ENCODE measurements around the gene ZNF385A.

ZNF385A gene

DNA sequence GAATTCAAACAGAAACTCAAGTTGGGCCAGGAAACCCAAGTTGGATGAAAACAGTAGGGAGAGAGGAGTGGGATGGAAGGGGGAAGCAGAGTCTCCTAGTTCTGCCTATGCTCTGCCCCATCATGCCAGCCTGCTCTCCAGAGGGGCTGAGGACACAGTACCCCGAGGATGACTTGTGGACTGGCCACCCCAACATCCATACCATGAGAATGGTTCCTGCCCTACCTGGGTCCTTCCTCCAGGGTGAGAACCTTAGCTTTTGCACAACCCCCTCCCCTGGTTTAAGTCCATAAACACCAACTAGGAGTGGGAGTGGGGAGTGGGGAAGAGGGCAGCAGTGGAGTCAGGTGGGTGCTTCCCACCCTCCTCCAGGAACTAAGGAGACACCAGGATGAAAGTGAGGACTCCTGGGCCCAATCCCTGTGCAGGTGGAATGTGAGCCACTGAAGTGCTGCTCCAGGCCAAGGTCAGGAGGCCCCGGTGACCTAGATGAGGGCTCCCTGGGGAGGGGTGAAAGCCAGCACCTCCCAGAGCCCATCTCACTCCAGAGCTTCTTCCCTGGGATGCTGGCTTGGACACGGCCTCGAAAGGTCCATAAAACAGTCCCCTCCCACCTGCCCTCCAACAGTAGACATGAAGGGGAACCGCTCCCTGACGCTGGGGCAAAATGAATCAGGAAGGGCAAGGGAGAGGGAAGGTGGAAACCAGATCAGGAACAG is 6.6 kb downstream of the ZNF385A start:
- TF ChIP-seq GATA3 (IDR thresholded peaks at IDR 0.05; ENCODE audit: low read depth, low read length), result no peak
- no peak for TF ChIP-seq GATA2 (IDR thresholded peaks at IDR 0.05; ENCODE audit: low read depth, low read length)

DNA sequence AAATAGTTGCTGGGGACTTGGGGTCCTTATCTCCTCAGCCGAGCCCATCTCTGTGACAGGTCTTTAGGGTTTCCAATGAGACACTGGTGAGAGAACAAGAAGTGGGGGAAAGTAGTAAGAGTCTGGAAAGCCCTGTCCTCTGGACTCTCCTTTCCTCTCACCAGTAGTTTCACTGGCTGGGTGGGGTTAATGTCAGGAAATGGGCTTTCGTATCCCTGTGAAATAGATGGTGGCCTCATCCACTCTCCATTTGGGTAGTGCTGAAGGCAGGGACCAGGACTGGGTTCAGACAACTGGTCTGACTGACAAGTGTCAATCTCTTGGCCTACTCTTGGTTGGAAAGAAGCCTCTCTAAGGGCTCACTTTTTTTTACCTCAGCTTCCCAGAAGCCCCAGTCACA is 7.5 kb downstream of the ZNF385A start:
- TF ChIP-seq GATA3 (IDR thresholded peaks at IDR 0.05; ENCODE audit: low read depth, low read length) (no peak), GATA2 (IDR thresholded peaks at IDR 0.05; ENCODE audit: low read depth, low read length) (no peak)

DNA sequence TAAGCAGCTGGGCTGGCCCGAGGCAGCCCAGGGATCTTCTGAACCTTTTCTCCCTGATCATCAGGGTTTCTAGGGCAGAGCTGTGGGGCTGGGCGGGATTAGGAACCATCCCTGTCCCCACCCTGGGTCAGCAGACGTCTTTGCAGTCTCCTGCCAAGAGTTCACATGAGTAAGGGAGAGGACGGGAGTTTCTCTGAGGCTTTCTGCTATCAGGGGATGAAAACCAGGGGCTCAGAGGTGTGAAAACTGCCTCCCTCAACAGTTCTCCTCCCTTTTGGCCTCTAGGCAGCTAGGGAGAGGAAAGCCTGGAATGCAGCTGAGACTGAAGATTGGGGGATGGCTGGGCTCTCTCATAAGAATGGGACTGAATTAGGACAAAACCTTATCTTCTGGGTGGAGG is 7.9 kb downstream of the ZNF385A start:
- TF ChIP-seq GATA2 (IDR thresholded peaks at IDR 0.05; ENCODE audit: low read depth, low read length) (no peak), GATA3 (IDR thresholded peaks at IDR 0.05; ENCODE audit: low read depth, low read length) (no peak)

DNA sequence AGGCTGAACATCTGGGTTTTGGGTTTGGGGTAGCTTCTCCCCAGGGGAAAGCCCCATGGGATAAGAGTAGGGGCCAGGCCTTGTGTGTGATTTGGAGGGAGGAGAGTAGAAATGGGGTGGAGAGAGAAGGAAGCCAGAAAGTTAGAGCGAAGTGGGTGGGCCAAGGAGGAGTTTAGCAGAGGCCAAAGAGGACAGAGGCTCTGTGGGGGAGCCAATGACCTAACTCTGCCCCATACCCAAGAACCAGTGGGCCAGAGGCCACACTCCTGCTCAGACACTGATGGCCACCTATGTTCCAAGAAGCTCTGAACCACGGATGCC is 9.3 kb downstream of the ZNF385A start:
- no peak for TF ChIP-seq GATA3 (IDR thresholded peaks at IDR 0.05; ENCODE audit: low read depth, low read length)

GRCh38 chr12:54374562-54375258 is 9.8 kb downstream of the ZNF385A start:
- no peak for TF ChIP-seq GATA2 (IDR thresholded peaks at IDR 0.05; ENCODE audit: low read depth, low read length)
- TF ChIP-seq GATA3 (IDR thresholded peaks at IDR 0.05; ENCODE audit: low read depth, low read length), result no peak

DNA sequence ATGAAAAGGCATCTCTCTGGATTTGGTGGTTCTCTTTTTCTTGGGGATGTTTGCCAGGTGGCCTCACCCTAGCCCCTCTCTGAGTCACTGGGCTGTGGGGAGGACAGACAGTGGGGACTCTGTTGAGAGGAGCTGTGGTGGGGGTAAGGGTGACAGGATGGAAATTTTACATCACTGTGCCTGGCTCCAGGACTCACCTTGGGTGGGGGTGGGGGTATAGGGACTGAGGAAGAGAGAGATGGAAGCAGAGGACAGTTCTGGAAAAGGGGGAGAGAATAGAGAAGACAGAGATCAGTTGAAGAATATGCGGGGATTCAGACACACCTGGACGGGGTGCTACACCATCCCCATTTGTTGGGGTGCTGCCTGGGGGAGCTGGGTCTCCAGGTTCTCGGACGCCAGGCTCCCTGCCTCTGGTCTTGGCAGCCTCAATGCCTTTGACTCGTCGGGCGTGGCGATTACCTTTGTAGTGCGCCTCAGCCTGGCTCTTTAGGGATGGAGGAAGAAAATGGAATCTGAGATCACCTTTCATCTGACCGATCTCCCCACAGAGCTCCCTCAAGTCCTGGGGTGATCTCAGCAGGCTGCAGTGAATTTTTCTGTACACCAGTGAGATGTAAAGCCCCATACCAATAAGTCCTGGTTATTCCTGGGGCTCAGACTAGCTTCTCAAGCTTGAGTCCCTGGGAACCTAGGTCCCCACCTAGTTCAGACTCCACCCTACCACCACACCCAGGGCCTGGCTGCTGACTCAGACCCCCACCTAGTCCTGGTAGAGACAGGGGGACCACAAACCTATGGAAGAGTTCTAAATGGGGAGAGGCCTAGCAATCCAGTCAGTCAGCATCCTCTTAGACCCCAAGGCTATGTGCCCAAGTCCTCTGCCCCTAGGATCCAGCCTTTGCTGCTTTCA is 10.6 kb downstream of the ZNF385A start:
- no peak for TF ChIP-seq GATA3 (IDR thresholded peaks at IDR 0.05; ENCODE audit: low read depth, low read length)
- no peak for TF ChIP-seq GATA2 (IDR thresholded peaks at IDR 0.05; ENCODE audit: low read depth, low read length)

DNA sequence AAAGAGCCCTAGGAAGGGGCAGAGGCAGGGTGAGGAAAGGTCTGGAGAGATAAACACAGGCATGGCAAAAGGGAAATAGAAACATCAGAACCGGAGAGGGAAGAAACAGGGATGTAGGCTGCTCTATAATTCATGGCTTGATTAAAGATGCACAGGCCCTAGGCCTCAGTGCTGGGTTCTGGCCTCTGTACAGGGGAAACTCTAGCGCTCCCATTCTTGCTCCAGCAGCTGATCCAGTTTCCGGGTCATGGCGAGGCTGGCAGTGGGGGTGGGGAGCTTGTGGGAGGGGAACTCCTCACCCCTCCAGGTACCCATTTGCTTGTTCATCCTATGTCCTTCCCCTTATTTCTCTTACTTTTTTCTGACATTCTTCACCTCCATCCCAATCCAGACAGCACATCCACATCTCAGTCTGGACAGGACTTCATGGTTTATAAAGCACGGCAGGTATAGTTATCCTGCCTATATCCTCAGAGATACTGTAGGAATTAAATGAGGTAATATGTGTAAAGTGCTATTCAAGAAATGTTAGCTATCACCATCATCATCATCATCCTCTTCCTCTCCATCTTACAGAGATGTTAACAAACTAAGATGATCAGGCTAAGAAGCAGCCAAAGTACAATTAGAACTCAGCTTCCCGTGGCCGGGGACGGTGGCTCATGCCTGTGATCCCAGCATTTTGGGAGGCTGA is 12.3 kb downstream of the ZNF385A start:
- TF ChIP-seq GATA3 (IDR thresholded peaks at IDR 0.05; ENCODE audit: low read depth, low read length), result no peak
- no peak for TF ChIP-seq GATA2 (IDR thresholded peaks at IDR 0.05; ENCODE audit: low read depth, low read length)

- no peak for TF ChIP-seq GATA3 (IDR thresholded peaks at IDR 0.05; ENCODE audit: low read depth, low read length)
- TF ChIP-seq GATA2 (IDR thresholded peaks at IDR 0.05; ENCODE audit: low read depth, low read length), result no peak; the same call in 1 of the 2 replicates
Measured at GRCh38 chr12:54371328-54372112, 13.0 kb downstream of the ZNF385A start.

DNA sequence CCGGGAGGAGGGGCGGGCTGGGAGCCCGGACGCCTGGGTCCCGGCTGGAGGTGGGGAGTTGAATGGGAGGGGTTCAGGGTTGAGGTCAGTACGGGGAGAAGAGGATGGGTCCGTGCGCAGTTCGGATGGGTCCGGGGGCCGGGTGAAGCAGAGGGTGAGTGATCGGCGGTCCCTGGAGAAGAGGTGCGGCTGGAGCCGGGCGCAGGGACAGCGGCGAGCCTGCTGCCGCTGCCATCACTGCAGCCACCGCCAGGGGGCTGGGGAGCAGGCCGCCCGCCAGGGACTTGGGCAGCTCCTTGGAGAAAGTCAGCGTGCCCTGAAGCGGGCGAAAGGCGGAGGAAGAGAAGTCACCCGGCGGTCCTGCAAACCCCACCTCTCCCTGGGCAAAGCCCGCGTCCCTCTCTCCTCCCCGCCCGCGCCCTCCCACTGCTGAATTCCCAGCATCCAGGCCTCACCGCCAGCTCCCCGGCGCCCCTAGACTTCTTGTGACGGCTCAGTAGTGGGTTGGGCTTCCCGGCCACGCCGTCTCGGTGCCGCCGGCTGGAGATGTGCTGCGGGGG is 14.3 kb downstream of the ZNF385A start:
- no peak for TF ChIP-seq GATA2 (IDR thresholded peaks at IDR 0.05; ENCODE audit: low read depth, low read length)

DNA sequence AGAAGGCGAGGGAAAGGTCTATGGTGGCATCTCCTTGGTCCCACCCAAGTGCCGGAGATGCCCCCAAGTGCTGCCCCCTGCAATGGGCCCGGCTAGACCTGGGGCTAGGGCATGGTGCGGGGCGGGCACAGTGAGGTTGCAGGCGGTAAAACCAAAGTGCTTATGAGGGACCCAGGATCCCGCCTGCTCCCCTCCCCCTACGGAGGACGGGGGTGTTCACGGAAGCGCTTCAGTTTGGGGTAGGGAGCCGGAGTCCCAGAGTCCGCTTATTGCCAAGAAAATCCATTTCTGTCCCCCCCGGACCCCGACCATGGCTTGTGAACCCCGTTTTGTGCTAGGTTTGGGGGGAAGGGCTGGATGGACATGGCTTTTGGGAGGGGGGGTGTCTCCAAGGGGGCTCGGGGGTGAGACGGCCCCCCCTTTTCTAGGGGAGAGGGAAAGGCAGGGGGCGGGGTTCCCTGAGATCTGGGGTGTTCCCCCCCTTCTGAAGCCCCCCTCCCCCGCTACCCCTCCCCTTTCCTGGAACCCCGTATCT is 14.9 kb downstream of the ZNF385A start:
- no peak for TF ChIP-seq GATA3 (IDR thresholded peaks at IDR 0.05; ENCODE audit: low read depth, low read length)
- TF ChIP-seq GATA2 (IDR thresholded peaks at IDR 0.05; ENCODE audit: low read depth, low read length), result no peak

GRCh38 chr12:54368709-54369596 is 15.6 kb downstream of the ZNF385A start:
- no peak for TF ChIP-seq GATA2 (IDR thresholded peaks at IDR 0.05; ENCODE audit: low read depth, low read length)
- no peak for TF ChIP-seq GATA3 (IDR thresholded peaks at IDR 0.05; ENCODE audit: low read depth, low read length)

All from SH-SY5Y (cell line).